HEK293 (cell line): ENCODE data around the gene FOSL1.
A peak's percentile ranks its signal among the peaks of the same experiment; 100 is the strongest.

Experiments
- GLIS1 ChIP-seq: fragments of 450-650 bp; formaldehyde crosslinking; IDR thresholded peaks from 2 replicates; pipeline ENCODE4 v1.5.1; 2016; ENCODE audit warnings: missing biosample characterization, missing genetic modification characterization
- GLIS2 ChIP-seq: fragments of 450-650 bp; formaldehyde crosslinking; IDR thresholded peaks from 2 replicates; pipeline ENCODE4 v1.5.1; 2016; ENCODE audit warnings: missing biosample characterization, missing genetic modification characterization
- HOXD13 ChIP-seq: sonication (generic); formaldehyde crosslinking; IDR thresholded peaks from 2 replicates; pipeline ENCODE4 v1.8.0; 2022; ENCODE audit warnings: missing genetic modification reagents, borderline replicate concordance
- KLF10 ChIP-seq: fragments of 450-650 bp; IDR thresholded peaks from 2 replicates; pipeline ENCODE4 v1.5.1; 2018; ENCODE audit warnings: missing biosample characterization, mild to moderate bottlenecking, missing genetic modification characterization
- KLF9 ChIP-seq: fragments of 450-650 bp; formaldehyde crosslinking; IDR thresholded peaks from 2 replicates; pipeline ENCODE4 v1.5.1; 2016; ENCODE audit warnings: missing biosample characterization, missing genetic modification characterization, low read depth
- OSR2 ChIP-seq: fragments of 450-650 bp; formaldehyde crosslinking; IDR thresholded peaks from 2 replicates; pipeline ENCODE4 v1.5.1; 2016; ENCODE audit warnings: missing biosample characterization, missing genetic modification characterization
- SP3 ChIP-seq: fragments of 450-650 bp; formaldehyde crosslinking; IDR thresholded peaks from 2 replicates; pipeline ENCODE4 v1.5.1; 2016; ENCODE audit warnings: missing biosample characterization, missing genetic modification characterization
- YY1 ChIP-seq: fragments of 450-650 bp; formaldehyde crosslinking; IDR thresholded peaks from 2 replicates; pipeline ENCODE4 v1.5.1; 2018; ENCODE audit warnings: missing biosample characterization, missing genetic modification characterization
- ZBTB17 ChIP-seq: fragments of 450-650 bp; formaldehyde crosslinking; IDR thresholded peaks from 2 replicates; pipeline ENCODE4 v1.5.1; 2016; ENCODE audit warnings: missing biosample characterization, missing genetic modification characterization
- ZBTB26 ChIP-seq: fragments of 450-650 bp; formaldehyde crosslinking; optimal IDR thresholded peaks from 2 replicates; pipeline ENCODE3; 2016; ENCODE audit warnings: missing biosample characterization, mild to moderate bottlenecking, missing genetic modification characterization
- ZNF140 ChIP-seq: fragments of 450-650 bp; formaldehyde crosslinking; IDR thresholded peaks from 2 replicates; pipeline ENCODE4 v1.5.1; 2016; ENCODE audit warnings: missing biosample characterization, missing genetic modification characterization
- ZNF16 ChIP-seq: fragments of 450-650 bp; formaldehyde crosslinking; IDR thresholded peaks from 2 replicates; pipeline ENCODE4 v1.5.1; 2016; ENCODE audit warnings: low read depth, missing biosample characterization, missing genetic modification characterization
- ZNF174 ChIP-seq: fragments of 450-650 bp; formaldehyde crosslinking; IDR thresholded peaks from 2 replicates; pipeline ENCODE4 v1.5.0; 2017; ENCODE audit warnings: missing biosample characterization, mild to moderate bottlenecking, missing genetic modification characterization
- ZNF211 ChIP-seq: fragments of 450-650 bp; formaldehyde crosslinking; IDR thresholded peaks from 2 replicates; pipeline ENCODE4 v1.5.1; 2016; ENCODE audit warnings: low read depth, missing biosample characterization, missing genetic modification characterization
- ZNF24 ChIP-seq: fragments of 450-650 bp; formaldehyde crosslinking; IDR thresholded peaks from 2 replicates; pipeline ENCODE4 v1.5.1; 2016; ENCODE audit warnings: missing biosample characterization, missing genetic modification characterization
- ZNF354C ChIP-seq: fragments of 450-650 bp; formaldehyde crosslinking; IDR thresholded peaks from 2 replicates; pipeline ENCODE4 v1.5.1; 2016; ENCODE audit warnings: missing biosample characterization, missing genetic modification characterization, low read depth, borderline replicate concordance
- ZNF600 ChIP-seq: fragments of 450-650 bp; formaldehyde crosslinking; IDR thresholded peaks from 2 replicates; pipeline ENCODE4 v1.5.1; 2016; ENCODE audit warnings: missing biosample characterization, missing genetic modification characterization
- ZNF623 ChIP-seq: fragments of 450-650 bp; formaldehyde crosslinking; IDR thresholded peaks from 2 replicates; pipeline ENCODE4 v1.5.1; 2016; ENCODE audit warnings: missing biosample characterization, missing genetic modification characterization
- ZNF629 ChIP-seq: fragments of 450-650 bp; formaldehyde crosslinking; IDR thresholded peaks from 2 replicates; pipeline ENCODE4 v1.5.1; 2017; ENCODE audit warnings: missing biosample characterization, missing genetic modification characterization
- ZNF747 ChIP-seq: fragments of 450-650 bp; formaldehyde crosslinking; IDR thresholded peaks from 2 replicates; pipeline ENCODE4 v1.5.1; 2016; ENCODE audit warnings: missing biosample characterization, missing genetic modification characterization
- ZNF768 ChIP-seq: fragments of 450-650 bp; formaldehyde crosslinking; IDR thresholded peaks from 2 replicates; pipeline ENCODE4 v1.5.1; 2018; ENCODE audit warnings: missing biosample characterization, mild to moderate bottlenecking, missing genetic modification characterization
- ZNF791 ChIP-seq: fragments of 450-650 bp; formaldehyde crosslinking; IDR thresholded peaks from 2 replicates; pipeline ENCODE4 v1.5.1; 2016; ENCODE audit warnings: missing biosample characterization, missing genetic modification characterization
- ZNF792 ChIP-seq: fragments of 450-650 bp; formaldehyde crosslinking; IDR thresholded peaks from 2 replicates; pipeline ENCODE4 v1.5.1; 2016; ENCODE audit warnings: missing biosample characterization, missing genetic modification characterization
- ZSCAN23 ChIP-seq: fragments of 450-650 bp; formaldehyde crosslinking; IDR thresholded peaks from 2 replicates; pipeline ENCODE4 v1.5.1; 2016; ENCODE audit warnings: missing biosample characterization, missing genetic modification characterization
- TF ChIP-seq, protein P1 (sequence below): fragments of 450-650 bp; formaldehyde crosslinking; IDR thresholded peaks from 2 replicates; pipeline ENCODE4 v1.5.1; 2016; ENCODE audit warnings: missing biosample characterization, missing genetic modification characterization
- TF ChIP-seq, protein P2 (sequence below): fragments of 450-650 bp; formaldehyde crosslinking; IDR thresholded peaks from 2 replicates; pipeline ENCODE4 v1.5.1; 2016; ENCODE audit warnings: missing biosample characterization, missing genetic modification characterization, low read depth
- TF ChIP-seq, protein P3 (sequence below): fragments of 450-650 bp; formaldehyde crosslinking; IDR thresholded peaks from 2 replicates; pipeline ENCODE4 v1.5.1; 2016; ENCODE audit warnings: missing biosample characterization, missing genetic modification characterization
- TF ChIP-seq, protein P4 (sequence below): fragments of 450-650 bp; formaldehyde crosslinking; IDR thresholded peaks from 2 replicates; pipeline ENCODE4 v1.5.1; 2017; ENCODE audit warnings: missing biosample characterization, missing genetic modification characterization
- TF ChIP-seq, protein P5 (sequence below): fragments of 450-650 bp; formaldehyde crosslinking; IDR thresholded peaks from 2 replicates; pipeline ENCODE4 v1.5.1; 2016; ENCODE audit warnings: missing biosample characterization, missing genetic modification characterization

The FOSL1 gene

GRCh38 chr11:65911682-65912568 is 11.7 kb upstream of the FOSL1 start (continued):
- TF ChIP-seq ZNF16 (tag by site-specific recombination), result no peak
- TF ChIP-seq OSR2 (tag by site-specific recombination), result no peak
- TF ChIP-seq HOXD13 (CRISPR knock-in tag), result no peak
- no peak for TF ChIP-seq SP3 (tag by site-specific recombination)
- no peak for TF ChIP-seq ZNF623
- TF ChIP-seq, protein P1, sequence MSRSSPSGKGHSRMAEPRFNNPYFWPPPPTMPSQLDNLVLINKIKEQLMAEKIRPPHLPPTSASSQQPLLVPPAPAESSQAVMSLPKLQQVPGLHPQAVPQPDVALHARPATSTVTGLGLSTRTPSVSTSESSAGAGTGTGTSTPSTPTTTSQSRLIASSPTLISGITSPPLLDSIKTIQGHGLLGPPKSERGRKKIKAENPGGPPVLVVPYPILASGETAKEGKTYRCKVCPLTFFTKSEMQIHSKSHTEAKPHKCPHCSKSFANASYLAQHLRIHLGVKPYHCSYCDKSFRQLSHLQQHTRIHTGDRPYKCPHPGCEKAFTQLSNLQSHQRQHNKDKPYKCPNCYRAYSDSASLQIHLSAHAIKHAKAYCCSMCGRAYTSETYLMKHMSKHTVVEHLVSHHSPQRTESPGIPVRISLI, result no peak
- TF ChIP-seq KLF9 (tag by site-specific recombination), result no peak
- TF ChIP-seq ZNF791, result no peak
- TF ChIP-seq ZBTB17 (tag by site-specific recombination), result peak; percentile 71
- TF ChIP-seq, protein P2, sequence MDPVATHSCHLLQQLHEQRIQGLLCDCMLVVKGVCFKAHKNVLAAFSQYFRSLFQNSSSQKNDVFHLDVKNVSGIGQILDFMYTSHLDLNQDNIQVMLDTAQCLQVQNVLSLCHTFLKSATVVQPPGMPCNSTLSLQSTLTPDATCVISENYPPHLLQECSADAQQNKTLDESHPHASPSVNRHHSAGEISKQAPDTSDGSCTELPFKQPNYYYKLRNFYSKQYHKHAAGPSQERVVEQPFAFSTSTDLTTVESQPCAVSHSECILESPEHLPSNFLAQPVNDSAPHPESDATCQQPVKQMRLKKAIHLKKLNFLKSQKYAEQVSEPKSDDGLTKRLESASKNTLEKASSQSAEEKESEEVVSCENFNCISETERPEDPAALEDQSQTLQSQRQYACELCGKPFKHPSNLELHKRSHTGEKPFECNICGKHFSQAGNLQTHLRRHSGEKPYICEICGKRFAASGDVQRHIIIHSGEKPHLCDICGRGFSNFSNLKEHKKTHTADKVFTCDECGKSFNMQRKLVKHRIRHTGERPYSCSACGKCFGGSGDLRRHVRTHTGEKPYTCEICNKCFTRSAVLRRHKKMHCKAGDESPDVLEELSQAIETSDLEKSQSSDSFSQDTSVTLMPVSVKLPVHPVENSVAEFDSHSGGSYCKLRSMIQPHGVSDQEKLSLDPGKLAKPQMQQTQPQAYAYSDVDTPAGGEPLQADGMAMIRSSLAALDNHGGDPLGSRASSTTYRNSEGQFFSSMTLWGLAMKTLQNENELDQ (tag by site-specific recombination), result no peak
- no peak for TF ChIP-seq ZNF354C (tag by site-specific recombination)
- TF ChIP-seq, protein P3, sequence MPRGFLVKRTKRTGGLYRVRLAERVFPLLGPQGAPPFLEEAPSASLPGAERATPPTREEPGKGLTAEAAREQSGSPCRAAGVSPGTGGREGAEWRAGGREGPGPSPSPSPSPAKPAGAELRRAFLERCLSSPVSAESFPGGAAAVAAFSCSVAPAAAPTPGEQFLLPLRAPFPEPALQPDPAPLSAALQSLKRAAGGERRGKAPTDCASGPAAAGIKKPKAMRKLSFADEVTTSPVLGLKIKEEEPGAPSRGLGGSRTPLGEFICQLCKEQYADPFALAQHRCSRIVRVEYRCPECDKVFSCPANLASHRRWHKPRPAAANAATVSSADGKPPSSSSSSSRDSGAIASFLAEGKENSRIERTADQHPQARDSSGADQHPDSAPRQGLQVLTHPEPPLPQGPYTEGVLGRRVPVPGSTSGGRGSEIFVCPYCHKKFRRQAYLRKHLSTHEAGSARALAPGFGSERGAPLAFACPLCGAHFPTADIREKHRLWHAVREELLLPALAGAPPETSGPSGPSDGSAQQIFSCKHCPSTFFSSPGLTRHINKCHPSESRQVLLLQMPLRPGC, result no peak
- TF ChIP-seq ZNF768 (tag by site-specific recombination), result no peak
- no peak for TF ChIP-seq GLIS1 (tag by site-specific recombination)
- no peak for TF ChIP-seq ZNF747
- TF ChIP-seq, protein P4, sequence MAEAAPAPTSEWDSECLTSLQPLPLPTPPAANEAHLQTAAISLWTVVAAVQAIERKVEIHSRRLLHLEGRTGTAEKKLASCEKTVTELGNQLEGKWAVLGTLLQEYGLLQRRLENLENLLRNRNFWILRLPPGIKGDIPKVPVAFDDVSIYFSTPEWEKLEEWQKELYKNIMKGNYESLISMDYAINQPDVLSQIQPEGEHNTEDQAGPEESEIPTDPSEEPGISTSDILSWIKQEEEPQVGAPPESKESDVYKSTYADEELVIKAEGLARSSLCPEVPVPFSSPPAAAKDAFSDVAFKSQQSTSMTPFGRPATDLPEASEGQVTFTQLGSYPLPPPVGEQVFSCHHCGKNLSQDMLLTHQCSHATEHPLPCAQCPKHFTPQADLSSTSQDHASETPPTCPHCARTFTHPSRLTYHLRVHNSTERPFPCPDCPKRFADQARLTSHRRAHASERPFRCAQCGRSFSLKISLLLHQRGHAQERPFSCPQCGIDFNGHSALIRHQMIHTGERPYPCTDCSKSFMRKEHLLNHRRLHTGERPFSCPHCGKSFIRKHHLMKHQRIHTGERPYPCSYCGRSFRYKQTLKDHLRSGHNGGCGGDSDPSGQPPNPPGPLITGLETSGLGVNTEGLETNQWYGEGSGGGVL (tag by site-specific recombination), result peak; percentile 45
- TF ChIP-seq ZNF140 (tag by site-specific recombination), result no peak
- TF ChIP-seq ZNF174 (tag by site-specific recombination), result no peak
- no peak for TF ChIP-seq KLF10 (tag by site-specific recombination)
- TF ChIP-seq ZNF792 (tag by site-specific recombination), result no peak
- TF ChIP-seq ZNF600, result peak; percentile 85
- no peak for TF ChIP-seq ZNF24 (tag by site-specific recombination)
- no peak for TF ChIP-seq ZNF211 (tag by site-specific recombination)
- TF ChIP-seq YY1 (tag by site-specific recombination), result no peak
- TF ChIP-seq GLIS2, result 0 out of 2 replicates have a peak, but pooled peaks have one; percentile 27
- no peak for TF ChIP-seq ZBTB26 (tag by site-specific recombination)
- TF ChIP-seq, protein P5, sequence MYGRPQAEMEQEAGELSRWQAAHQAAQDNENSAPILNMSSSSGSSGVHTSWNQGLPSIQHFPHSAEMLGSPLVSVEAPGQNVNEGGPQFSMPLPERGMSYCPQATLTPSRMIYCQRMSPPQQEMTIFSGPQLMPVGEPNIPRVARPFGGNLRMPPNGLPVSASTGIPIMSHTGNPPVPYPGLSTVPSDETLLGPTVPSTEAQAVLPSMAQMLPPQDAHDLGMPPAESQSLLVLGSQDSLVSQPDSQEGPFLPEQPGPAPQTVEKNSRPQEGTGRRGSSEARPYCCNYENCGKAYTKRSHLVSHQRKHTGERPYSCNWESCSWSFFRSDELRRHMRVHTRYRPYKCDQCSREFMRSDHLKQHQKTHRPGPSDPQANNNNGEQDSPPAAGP (tag by site-specific recombination), result peak; percentile 29; the same call in 1 of the 2 replicates
- TF ChIP-seq ZNF629 (tag by site-specific recombination), result no peak
- TF ChIP-seq ZSCAN23 (tag by site-specific recombination), result no peak
